Retina (tissue), 1 donor: ENCODE measurements around the gene HERC5.
A peak's percentile ranks its signal among the peaks of the same experiment; 100 is the strongest.
"Not testable (repeated sequence)": the region's sequence is repeated elsewhere in the genome, so short reads cannot be mapped to it uniquely, and the experiment has no call there.

Source experiments
- DNase-seq: peaks from one replicate; pipeline ENCODE4 v3.0.0-alpha.2; 2016

Gene HERC5

GRCh38 chr4:88456670-88457306 is at the start of gene HERC5:
HERC5 (plus strand) TSS chr4:88457119; CDS start chr4:88457270, 151 bp downstream.
- peak; percentile 92 for DNase-seq

GRCh38 chr4:88409206-88409605 is 47.7 kb upstream of the HERC5 start:
- DNase-seq = no peak

GRCh38 chr4:88409789-88410188 is 47.1 kb upstream of the HERC5 start:
- DNase-seq = no peak

- DNase-seq = no peak
These were observed 45.3 kb upstream of the HERC5 start for GRCh38 chr4:88411491-88412096.

- no peak for DNase-seq
These were observed 43.1 kb upstream of the HERC5 start for GRCh38 chr4:88413801-88414200.

GRCh38 chr4:88414755-88415154 is 42.2 kb upstream of the HERC5 start:
- no peak for DNase-seq

- DNase-seq = no peak
These were observed 40.9 kb upstream of the HERC5 start for GRCh38 chr4:88415982-88416381.

- DNase-seq = no peak
These were observed 38.5 kb upstream of the HERC5 start for GRCh38 chr4:88418411-88418810.

GRCh38 chr4:88419874-88420273 is 37.0 kb upstream of the HERC5 start:
- no peak for DNase-seq

GRCh38 chr4:88420844-88421243 is 36.1 kb upstream of the HERC5 start:
- DNase-seq = no peak

GRCh38 chr4:88422403-88422802 is 34.5 kb upstream of the HERC5 start:
- DNase-seq = no peak

GRCh38 chr4:88429401-88429800 is 27.5 kb upstream of the HERC5 start:
- no peak for DNase-seq

GRCh38 chr4:88435987-88436693 is 20.8 kb upstream of the HERC5 start:
- DNase-seq = no peak

GRCh38 chr4:88437873-88438272 is 19.0 kb upstream of the HERC5 start:
- DNase-seq = not testable (repeated sequence)

- DNase-seq = no peak
These were observed 17.7 kb upstream of the HERC5 start for GRCh38 chr4:88439161-88439760.

GRCh38 chr4:88440146-88440545 is 16.8 kb upstream of the HERC5 start:
- DNase-seq = no peak

GRCh38 chr4:88441696-88442095 is 15.2 kb upstream of the HERC5 start:
- no peak for DNase-seq

- DNase-seq = no peak
These were observed 14.2 kb upstream of the HERC5 start for GRCh38 chr4:88442689-88443191.

GRCh38 chr4:88443486-88443885 is 13.4 kb upstream of the HERC5 start:
- no peak for DNase-seq

GRCh38 chr4:88445252-88445651 is 11.7 kb upstream of the HERC5 start:
- no peak for DNase-seq

- no peak for DNase-seq
These were observed 10.8 kb upstream of the HERC5 start for GRCh38 chr4:88446124-88446523.

- no peak for DNase-seq
These were observed 9.4 kb upstream of the HERC5 start for GRCh38 chr4:88447371-88448095.

- not testable (repeated sequence) for DNase-seq
These were observed 8.6 kb upstream of the HERC5 start for GRCh38 chr4:88448211-88448765.
